GM19438 (cell line): ENCODE measurements around the gene RASA2.
A peak's percentile ranks its signal among the peaks of the same experiment; 100 is the strongest.
"Not testable (repeated sequence)": the region's sequence is repeated elsewhere in the genome, so short reads cannot be mapped to it uniquely, and the experiment has no call there.

Source experiments
- ATAC-seq: cut with Tn5 transposase; IDR thresholded peaks from one replicate; pipeline ENCODE4 v1.9.1; 2021; ENCODE audit warnings: low read depth; ENCODE audit not compliant: unreplicated experiment

RASA2 gene

GRCh38 chr3:141457624-141458236 is 29.1 kb upstream of the RASA2 start:
- no peak for ATAC-seq

DNA sequence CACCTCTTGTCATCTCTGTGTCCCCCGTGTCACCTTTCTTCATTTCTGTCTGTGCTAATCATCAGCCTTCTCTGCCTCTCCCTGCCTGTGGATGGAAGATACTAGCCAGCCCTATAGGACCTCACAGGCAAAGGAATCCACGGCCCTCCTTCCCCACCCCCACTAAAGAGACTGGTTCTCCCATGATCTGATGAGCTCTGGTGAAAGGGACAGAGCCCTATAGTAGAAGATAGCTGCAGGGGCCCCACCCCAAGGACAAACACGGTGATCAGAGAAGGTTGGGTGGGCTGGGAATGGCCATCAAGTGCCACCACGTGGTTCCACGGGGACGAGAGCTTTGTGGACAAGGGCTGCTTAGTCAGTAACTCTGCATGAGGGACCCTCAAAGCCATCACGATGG is 27.8 kb upstream of the RASA2 start:
- ATAC-seq, result no peak

DNA sequence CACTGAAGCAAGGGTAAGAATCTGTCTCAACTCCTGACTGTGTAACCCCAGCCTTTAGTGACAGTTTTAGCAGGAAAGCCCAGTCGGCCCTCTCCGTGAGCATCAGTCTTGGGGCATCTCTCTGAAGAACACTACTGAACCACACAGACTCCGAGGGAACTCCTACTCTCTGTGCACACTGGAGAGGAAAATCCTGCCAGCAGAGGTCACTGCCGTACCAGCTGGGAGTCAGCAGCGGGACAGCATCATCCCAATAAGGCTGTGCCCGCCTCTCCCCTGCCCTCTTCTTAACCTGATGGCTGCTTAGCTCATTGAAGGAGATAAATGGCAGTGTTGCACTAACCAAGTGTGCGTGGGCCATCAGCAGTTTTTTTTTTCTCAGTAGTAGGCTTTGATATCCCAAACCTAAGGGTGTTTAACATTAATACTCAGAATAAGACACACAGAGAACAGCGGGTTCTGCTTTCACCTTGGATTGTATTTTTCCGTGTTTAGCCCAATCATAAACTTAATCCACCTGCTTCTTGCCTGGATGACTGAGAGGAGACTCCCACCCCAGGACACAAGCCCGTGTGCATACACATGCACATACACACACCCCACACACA is 26.6 kb upstream of the RASA2 start:
- peak; percentile 90 for ATAC-seq

DNA sequence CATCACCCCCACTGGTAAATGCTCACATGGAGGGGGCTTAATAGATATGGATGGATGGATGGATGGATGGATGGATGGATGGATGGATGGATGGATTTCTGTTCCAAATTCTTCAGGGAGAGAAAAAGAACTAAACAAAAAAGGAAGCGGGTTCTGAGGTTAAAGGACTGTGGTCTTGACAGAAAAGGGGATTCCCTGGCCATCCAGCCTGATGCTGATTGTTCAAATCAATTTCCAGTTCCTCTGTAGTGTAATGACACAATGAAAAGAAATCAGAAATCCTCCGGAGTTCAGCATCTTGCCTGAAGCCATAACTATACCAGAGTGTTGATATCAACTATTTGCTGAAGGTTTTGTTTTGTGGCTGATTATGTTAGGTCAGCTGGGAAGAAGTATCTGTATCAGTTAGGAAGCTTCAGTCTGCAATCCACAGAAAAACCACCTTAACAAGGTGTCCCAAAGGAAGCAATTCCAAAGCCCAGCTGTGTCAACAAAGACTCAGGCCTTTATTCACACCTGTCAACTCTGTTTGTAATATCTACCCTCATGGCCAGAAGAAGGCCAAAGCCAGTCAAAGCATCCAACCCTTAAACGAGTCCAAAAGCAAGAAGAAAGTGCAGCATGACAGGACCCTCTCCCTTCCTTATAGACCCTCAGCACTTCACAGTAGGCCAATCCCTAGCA is 24.5 kb upstream of the RASA2 start:
- no peak for ATAC-seq

GRCh38 chr3:141465221-141465620 is 21.6 kb upstream of the RASA2 start:
- ATAC-seq, result no peak

GRCh38 chr3:141466633-141467169 is 20.1 kb upstream of the RASA2 start:
- ATAC-seq, result no peak

GRCh38 chr3:141469720-141470119 is 17.1 kb upstream of the RASA2 start:
- no peak for ATAC-seq

GRCh38 chr3:141471160-141471559 is 15.7 kb upstream of the RASA2 start:
- ATAC-seq, result no peak

DNA sequence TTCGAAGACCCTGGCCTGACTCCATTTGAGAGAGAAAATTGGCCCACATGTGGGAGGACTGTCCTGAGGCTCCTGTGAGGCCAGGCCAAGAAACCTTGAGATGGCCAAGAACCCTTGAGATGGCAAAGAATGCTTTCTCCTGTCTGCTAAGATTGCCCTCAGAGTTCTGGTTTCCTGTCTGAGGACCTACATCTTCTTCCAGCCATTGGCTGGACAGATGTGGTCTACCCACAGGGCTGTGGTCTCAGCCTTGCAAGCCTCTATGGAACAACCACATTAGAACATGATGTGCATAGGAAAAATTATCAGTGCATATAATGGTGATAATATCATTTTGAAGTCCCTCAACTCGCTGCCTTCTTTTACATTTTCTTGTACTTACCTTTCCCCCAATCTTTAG is 10.8 kb upstream of the RASA2 start:
- no peak for ATAC-seq

- no peak for ATAC-seq
Measured at GRCh38 chr3:141477224-141477623, 9.6 kb upstream of the RASA2 start.

DNA sequence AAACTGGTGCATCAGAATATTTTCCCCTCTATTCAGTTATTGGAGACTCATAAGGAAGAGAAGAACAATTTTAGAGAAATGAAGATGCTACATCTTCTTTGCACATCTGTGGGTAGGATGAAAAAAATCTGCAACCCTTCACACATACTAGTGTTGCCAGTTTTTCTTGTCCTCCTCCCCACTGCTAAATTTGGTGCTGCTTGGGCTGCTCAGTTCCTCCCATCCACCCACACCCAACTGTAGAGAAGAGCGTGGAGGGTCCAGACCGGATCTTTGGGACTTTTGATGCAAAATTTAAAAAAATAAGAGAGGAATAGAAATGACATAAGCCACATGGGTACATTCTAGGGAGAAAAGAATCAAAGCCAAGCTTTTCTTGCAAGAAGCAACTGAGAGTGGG is 8.7 kb upstream of the RASA2 start:
- no peak for ATAC-seq

GRCh38 chr3:141478840-141479239 is 8.0 kb upstream of the RASA2 start:
- ATAC-seq, result not testable (repeated sequence)

DNA sequence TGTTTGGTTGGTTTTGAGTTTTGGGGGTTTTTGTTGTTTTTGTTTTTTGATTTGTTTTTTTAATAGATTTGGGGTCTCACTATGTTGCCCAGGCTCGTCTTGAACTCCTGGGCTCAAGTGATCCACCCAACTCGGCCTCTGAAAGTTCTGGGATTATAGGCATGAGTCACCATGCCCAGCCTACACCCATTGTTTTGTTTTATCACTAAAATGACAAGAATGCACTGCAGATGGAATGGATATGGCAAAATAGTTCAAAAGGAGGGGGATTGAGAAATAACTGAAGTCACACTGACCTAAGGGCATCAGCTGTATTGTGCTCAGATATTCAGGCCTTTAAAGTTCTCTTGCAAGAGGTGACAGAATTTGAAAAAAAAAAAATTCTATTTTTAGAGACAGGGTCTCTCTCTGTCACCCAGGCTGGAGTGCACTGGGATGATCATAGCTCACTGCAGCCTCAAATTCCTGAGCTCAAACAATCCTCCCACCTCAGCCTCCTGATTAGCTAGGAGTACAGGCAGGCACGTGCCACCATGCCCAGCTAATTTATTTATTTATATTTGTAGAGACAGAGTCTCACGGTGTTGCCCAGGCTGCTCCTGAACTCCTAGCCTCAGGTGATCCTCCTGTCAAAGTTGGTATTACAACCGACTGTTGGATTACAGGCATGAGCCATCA is 4.4 kb upstream of the RASA2 start:
- no peak for ATAC-seq

DNA sequence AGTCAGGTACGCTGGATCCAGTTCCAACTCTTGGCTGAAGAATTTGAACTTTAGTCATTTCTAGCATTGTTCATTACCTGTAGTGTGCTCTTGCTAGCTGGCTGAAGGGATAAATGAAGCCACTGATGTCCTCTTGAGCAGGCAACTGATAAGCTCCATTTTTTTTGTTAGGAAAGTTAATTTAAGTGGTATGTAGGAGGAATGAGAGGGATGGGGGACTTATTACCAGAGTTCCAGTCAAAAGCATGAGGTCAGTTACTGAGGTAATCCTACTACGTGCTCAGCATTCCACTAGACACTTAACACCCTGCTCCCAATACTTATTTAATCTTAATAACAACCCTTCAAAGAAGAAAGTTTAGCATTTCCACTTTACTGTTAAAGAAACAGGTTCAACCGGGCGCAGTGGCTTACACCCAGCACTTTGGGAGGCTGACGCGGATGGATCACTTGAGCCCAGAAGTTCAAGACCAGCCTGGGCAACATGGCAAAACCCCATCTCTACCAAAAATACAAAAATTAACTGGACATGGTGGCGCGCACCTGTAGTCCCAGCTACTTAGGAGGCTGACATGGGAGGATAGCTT is 2.0 kb upstream of the RASA2 start:
- no peak for ATAC-seq

- ATAC-seq, result no peak
Measured at GRCh38 chr3:141485641-141486495, 959 bp upstream of the RASA2 start.

- ATAC-seq, result no peak
Measured at GRCh38 chr3:141486496-141486745, 406 bp upstream of the RASA2 start.

- ATAC-seq, result peak; percentile 84
Measured at GRCh38 chr3:141487521-141488252, 860 bp downstream of the RASA2 start.

DNA sequence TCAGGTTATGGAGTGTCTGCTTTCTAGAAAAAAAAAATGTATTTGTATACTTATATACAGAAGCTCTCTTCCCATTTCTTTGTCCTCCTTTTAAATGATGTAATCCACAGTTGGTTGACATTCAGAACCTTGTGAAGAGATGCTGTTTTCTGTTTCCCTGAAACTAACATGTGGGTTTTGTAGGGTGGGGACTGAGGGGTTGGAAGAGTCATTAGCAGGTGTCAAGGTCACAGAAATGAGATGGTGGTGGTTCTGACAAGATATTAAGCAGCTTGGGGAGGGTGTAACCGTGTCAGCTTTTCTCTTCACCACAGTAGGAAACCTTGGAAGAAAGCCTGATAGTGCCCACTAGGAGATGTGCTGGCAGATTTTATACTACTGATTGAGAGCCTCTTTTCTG is 2.4 kb downstream of the RASA2 start:
- ATAC-seq, result no peak

DNA sequence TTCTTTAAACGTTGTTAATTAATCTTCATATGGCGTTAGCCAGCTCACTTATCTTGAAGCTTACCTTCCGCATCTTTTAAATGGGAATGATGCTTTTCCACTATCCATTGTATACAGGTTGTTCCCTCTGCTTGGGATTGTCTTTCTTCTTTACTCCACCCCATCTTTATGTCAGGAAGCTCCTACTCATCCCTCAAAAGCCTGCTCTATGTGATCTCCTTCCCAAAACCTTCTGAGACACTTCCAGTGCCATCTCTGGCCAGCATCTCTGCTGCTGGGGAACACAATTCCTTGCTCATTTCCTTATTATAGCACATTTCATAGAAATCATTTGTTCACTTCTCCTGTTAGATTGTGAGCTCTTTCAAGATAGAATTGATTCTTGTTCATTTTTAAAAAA is 4.3 kb downstream of the RASA2 start:
- no peak for ATAC-seq

DNA sequence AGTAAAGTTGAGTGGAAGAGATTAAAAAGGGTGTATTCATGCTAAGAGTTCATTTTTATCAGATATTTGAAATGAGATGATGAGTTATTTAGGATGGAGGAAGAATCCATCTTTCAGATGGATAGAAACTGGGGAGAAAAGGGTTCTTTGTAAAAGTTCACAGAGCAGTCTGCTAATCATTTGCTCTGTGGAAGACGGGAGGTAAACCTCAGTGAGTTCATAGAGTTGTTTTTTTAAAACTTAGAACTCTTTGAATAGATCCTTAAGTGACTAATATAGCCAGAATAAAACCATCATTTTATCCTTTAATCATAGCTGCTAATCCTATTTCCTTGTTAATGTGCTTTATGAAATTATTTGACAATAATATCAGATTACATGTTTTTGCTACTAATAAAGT is 5.1 kb downstream of the RASA2 start:
- ATAC-seq, result no peak
